HEK293 (cell line): ENCODE data around the gene ZMYM2.

ENCODE experiments used
- GLIS1 ChIP-seq: fragments of 450-650 bp; formaldehyde crosslinking; IDR thresholded peaks from 2 replicates; pipeline ENCODE4 v1.5.1; 2016; ENCODE audit warnings: missing biosample characterization, missing genetic modification characterization
- GLIS2 ChIP-seq: fragments of 450-650 bp; formaldehyde crosslinking; IDR thresholded peaks from 2 replicates; pipeline ENCODE4 v1.5.1; 2016; ENCODE audit warnings: missing biosample characterization, missing genetic modification characterization
- HOXD13 ChIP-seq: sonication (generic); formaldehyde crosslinking; IDR thresholded peaks from 2 replicates; pipeline ENCODE4 v1.8.0; 2022; ENCODE audit warnings: missing genetic modification reagents, borderline replicate concordance
- KLF7 ChIP-seq: fragments of 450-650 bp; formaldehyde crosslinking; IDR thresholded peaks from 2 replicates; pipeline ENCODE4 v1.5.1; 2016; ENCODE audit warnings: missing biosample characterization, missing genetic modification characterization, borderline replicate concordance
- PATZ1 ChIP-seq: fragments of 450-650 bp; formaldehyde crosslinking; IDR thresholded peaks from 2 replicates; pipeline ENCODE4 v1.5.1; 2016; ENCODE audit warnings: missing biosample characterization, missing genetic modification characterization
- REST ChIP-seq: fragments of 450-650 bp; formaldehyde crosslinking; IDR thresholded peaks from 2 replicates; pipeline ENCODE4 v1.5.1; 2016; ENCODE audit warnings: missing biosample characterization, missing genetic modification characterization
- TSHZ1 ChIP-seq: fragments of 450-650 bp; formaldehyde crosslinking; IDR thresholded peaks from 2 replicates; pipeline ENCODE4 v1.5.1; 2016; ENCODE audit warnings: missing biosample characterization, missing genetic modification characterization, borderline replicate concordance
- ZBTB17 ChIP-seq: fragments of 450-650 bp; formaldehyde crosslinking; IDR thresholded peaks from 2 replicates; pipeline ENCODE4 v1.5.1; 2016; ENCODE audit warnings: missing biosample characterization, missing genetic modification characterization
- ZBTB21 ChIP-seq: fragments of 450-650 bp; formaldehyde crosslinking; IDR thresholded peaks from 2 replicates; pipeline ENCODE4 v1.5.1; 2017; ENCODE audit warnings: missing biosample characterization, missing genetic modification characterization
- ZBTB26 ChIP-seq: fragments of 450-650 bp; formaldehyde crosslinking; optimal IDR thresholded peaks from 2 replicates; pipeline ENCODE3; 2016; ENCODE audit warnings: missing biosample characterization, mild to moderate bottlenecking, missing genetic modification characterization
- ZBTB8A ChIP-seq: fragments of 450-650 bp; formaldehyde crosslinking; IDR thresholded peaks from 2 replicates; pipeline ENCODE4 v1.5.1; 2016; ENCODE audit warnings: missing biosample characterization, missing genetic modification characterization
- ZNF10 ChIP-seq: fragments of 450-650 bp; formaldehyde crosslinking; IDR thresholded peaks from 2 replicates; pipeline ENCODE4 v1.5.1; 2017; ENCODE audit warnings: missing biosample characterization, missing genetic modification characterization
- ZNF132 ChIP-seq: fragments of 450-650 bp; formaldehyde crosslinking; IDR thresholded peaks from 2 replicates; pipeline ENCODE4 v1.5.1; 2017; ENCODE audit warnings: missing biosample characterization, missing genetic modification characterization, borderline replicate concordance
- ZNF19 ChIP-seq: fragments of 450-650 bp; formaldehyde crosslinking; IDR thresholded peaks from 2 replicates; pipeline ENCODE4; 2016; ENCODE audit warnings: missing biosample characterization, missing genetic modification characterization, low read depth
- ZNF221 ChIP-seq: fragments of 450-650 bp; formaldehyde crosslinking; IDR thresholded peaks from 2 replicates; pipeline ENCODE4 v1.5.1; 2017; ENCODE audit warnings: missing biosample characterization, missing genetic modification characterization, borderline replicate concordance
- ZNF518A ChIP-seq: fragments of 450-650 bp; formaldehyde crosslinking; conservative IDR thresholded peaks from 2 replicates; pipeline ENCODE4 v1.5.1; 2016; ENCODE audit warnings: low read depth, missing biosample characterization, missing genetic modification characterization
- ZNF530 ChIP-seq: fragments of 450-650 bp; formaldehyde crosslinking; IDR thresholded peaks from 2 replicates; pipeline ENCODE4 v1.5.1; 2016; ENCODE audit warnings: low read depth, missing biosample characterization, missing genetic modification characterization
- ZNF549 ChIP-seq: fragments of 450-650 bp; IDR thresholded peaks from 2 replicates; pipeline ENCODE4 v1.5.1; 2018; ENCODE audit warnings: missing biosample characterization, missing genetic modification characterization, mild to moderate bottlenecking, inconsistent platforms, moderate library complexity
- ZNF610 ChIP-seq: fragments of 450-650 bp; formaldehyde crosslinking; IDR thresholded peaks from 2 replicates; pipeline ENCODE4 v1.5.1; 2016; ENCODE audit warnings: missing biosample characterization, missing genetic modification characterization, borderline replicate concordance
- ZNF629 ChIP-seq: fragments of 450-650 bp; formaldehyde crosslinking; IDR thresholded peaks from 2 replicates; pipeline ENCODE4 v1.5.1; 2017; ENCODE audit warnings: missing biosample characterization, missing genetic modification characterization
- ZNF664 ChIP-seq: fragments of 450-650 bp; formaldehyde crosslinking; IDR thresholded peaks from 2 replicates; pipeline ENCODE4 v1.5.1; 2016; ENCODE audit warnings: missing biosample characterization, missing genetic modification characterization
- ZNF747 ChIP-seq: fragments of 450-650 bp; formaldehyde crosslinking; IDR thresholded peaks from 2 replicates; pipeline ENCODE4 v1.5.1; 2016; ENCODE audit warnings: missing biosample characterization, missing genetic modification characterization
- ZSCAN23 ChIP-seq: fragments of 450-650 bp; formaldehyde crosslinking; IDR thresholded peaks from 2 replicates; pipeline ENCODE4 v1.5.1; 2016; ENCODE audit warnings: missing biosample characterization, missing genetic modification characterization

ZMYM2 gene

GRCh38 chr13:20127562-20128458, 169.3 kb downstream of the ZMYM2 start (continued):
- TF ChIP-seq PATZ1 (tag by site-specific recombination): 0 out of 2 replicates have a peak, but pooled peaks have one; percentile 61
- TF ChIP-seq ZNF747: no peak
- 0 out of 2 replicates have a peak, but pooled peaks have one; percentile 10 for TF ChIP-seq ZNF10 (tag by site-specific recombination)
- TF ChIP-seq ZNF132 (tag by site-specific recombination): no peak
- peak; percentile 95 for TF ChIP-seq ZBTB8A (tag by site-specific recombination)
- TF ChIP-seq ZBTB17 (tag by site-specific recombination): peak; percentile 69
- no peak for TF ChIP-seq ZBTB21 (tag by site-specific recombination)
- peak; percentile 83 for TF ChIP-seq ZNF549 (tag by site-specific recombination)
- peak; percentile 80 for TF ChIP-seq ZBTB26
- peak; percentile 47 for TF ChIP-seq GLIS1 (tag by site-specific recombination)
- no peak for TF ChIP-seq ZNF19 (tag by site-specific recombination)
- TF ChIP-seq ZNF518A (tag by site-specific recombination): no peak
- no peak for TF ChIP-seq TSHZ1 (tag by site-specific recombination)
- no peak for TF ChIP-seq ZSCAN23 (tag by site-specific recombination)
- no peak for TF ChIP-seq ZNF664 (tag by site-specific recombination)
- no peak for TF ChIP-seq ZNF610 (tag by site-specific recombination)
- peak; percentile 87 for TF ChIP-seq GLIS2 (tag by site-specific recombination)
- no peak for TF ChIP-seq ZNF221 (tag by site-specific recombination)
- TF ChIP-seq KLF7 (tag by site-specific recombination): peak; percentile 68
- no peak for TF ChIP-seq ZNF530 (tag by site-specific recombination)
- TF ChIP-seq ZNF629 (tag by site-specific recombination): peak; percentile 46
- no peak for TF ChIP-seq HOXD13
- TF ChIP-seq REST: peak; percentile 20; the same call in 1 of the 2 replicates
